GM12878 (cell line): ENCODE measurements around the gene C9orf78. TPM values are rescaled to one million over a fixed set of nuclear protein-coding genes. Genes with fewer than 3 reads are reported as not detected.

Source experiments
- ATAC-seq: fragments of 200-7000 bp; cut with Tn5 transposase; 3 replicates; pipeline ENCODE4 v1.9.1; 2020; ENCODE audit warnings: mild to moderate bottlenecking, moderate library complexity
- BruUV-seq: library from RNA; stranded (reverse); fragments of 400-500 nt; replicated peaks from 2 replicates; lab custom pipeline; 2021; lab: Mats Ljungman, UMichigan
- CTCF ChIA-PET: fragments of 300-600 bp; sonication (Branson Sonifier 250); formaldehyde crosslinking; extraction: SDS; loops from one replicate; lab custom pipeline; 2021; ENCODE audit warnings: inconsistent platforms; lab: Yijun Ruan, JAX
- POLR2A ChIA-PET: fragments of 350-600 bp; formaldehyde crosslinking; extraction: SDS; loops from one replicate; lab custom pipeline; 2021; ENCODE audit warnings: inconsistent platforms; lab: Charles Lee
- RAD21 ChIA-PET: fragments of 300-600 bp; sonication (Branson Sonifier 250); formaldehyde crosslinking; loops from one replicate; lab custom pipeline; 2023; ENCODE audit warnings: antibody characterized with exemption; ENCODE audit not compliant: unreplicated experiment; lab: Charles Lee
- SMC1A ChIA-PET: fragments of 300-600 bp; sonication (Branson Sonifier 250); formaldehyde crosslinking; loops from one replicate; lab custom pipeline; 2023; ENCODE audit not compliant: unreplicated experiment, uncharacterized antibody; lab: Charles Lee
- DNase-seq: peaks from one replicate; pipeline ENCODE4 v3.0.0-alpha.2; 2011; ENCODE audit warnings: low read depth, low spot score
- FAIRE-seq: peaks from 3 replicates; lab custom pipeline; 2011; peaks lifted over from hg19 to GRCh38; lab: Jason Lieb, UNC
- H2AFZ ChIP-seq: 2 replicates; pipeline ENCODE4 v1.6.0; 2011; ENCODE audit warnings: low read depth, low read length, control low read depth; ENCODE audit not compliant: control insufficient read depth
- H3K27ac ChIP-seq: 2 replicates; pipeline ENCODE4 v1.5.1; 2011; ENCODE audit warnings: control low read depth; ENCODE audit not compliant: control insufficient read depth, insufficient read depth
- H3K27me3 ChIP-seq, 2 experiments: replicated peaks in 1 of 2; 2 replicates each; pipeline versions ENCODE4 v1.6.0 to v1.6.1; 2011; ENCODE audit warnings: low read length in 1 of 2; ENCODE audit not compliant: control insufficient read depth in 2 of 2, insufficient read depth in 2 of 2
- H3K36me3 ChIP-seq, 2 experiments: 2 replicates each; pipeline ENCODE4 v1.5.1; 2011; ENCODE audit warnings: low read length in 1 of 2; ENCODE audit not compliant: control insufficient read depth in 2 of 2, insufficient read depth in 2 of 2
- H3K4me1 ChIP-seq: 2 replicates; pipeline ENCODE4 v1.6.1; 2011; ENCODE audit warnings: mild to moderate bottlenecking, low read length, moderate library complexity, mixed read lengths; ENCODE audit not compliant: control insufficient read depth, insufficient read depth
- H3K4me2 ChIP-seq: 2 replicates; pipeline ENCODE4 v1.6.0; 2011; ENCODE audit warnings: control low read depth; ENCODE audit not compliant: control insufficient read depth, insufficient read depth
- H3K4me3 ChIP-seq: fragments of 200-600 bp; sonication (generic); 2 replicates; pipeline ENCODE4 v1.5.1; 2016
- H3K79me2 ChIP-seq: 2 replicates; pipeline ENCODE4 v1.6.0; 2011; ENCODE audit warnings: low read length; ENCODE audit not compliant: control insufficient read depth, insufficient read depth
- H3K9ac ChIP-seq: 2 replicates; pipeline ENCODE4 v1.8.0; 2011; ENCODE audit warnings: low read length, control low read depth, mixed read lengths; ENCODE audit not compliant: control insufficient read depth, insufficient read depth
- H3K9me3 ChIP-seq: replicated peaks from 3 replicates; pipeline ENCODE4 v1.5.1; 2011; ENCODE audit warnings: mild to moderate bottlenecking, low read length; ENCODE audit not compliant: control insufficient read depth, insufficient read depth
- H4K20me1 ChIP-seq: 2 replicates; pipeline ENCODE4 v1.6.0; 2011; ENCODE audit not compliant: control insufficient read depth, insufficient read depth
- FOS ChIP-seq: IDR thresholded peaks from 3 replicates; pipeline ENCODE4 v1.6.1; 2011; ENCODE audit warnings: borderline replicate concordance; ENCODE audit not compliant: insufficient read length; ENCODE audit errors: extremely low read depth
- KLF5 ChIP-seq: fragments of 450-650 bp; IDR thresholded peaks from 2 replicates; pipeline ENCODE4 v1.6.1; 2014; ENCODE audit warnings: mild to moderate bottlenecking; ENCODE audit not compliant: partially characterized antibody
- MEF2A ChIP-seq: IDR thresholded peaks from 2 replicates; pipeline ENCODE4 v1.6.1; 2011; ENCODE audit warnings: low read depth, mild to moderate bottlenecking, low read length, moderate library complexity; ENCODE audit not compliant: insufficient read depth
- MYB ChIP-seq: fragments of 150-350 bp; IDR thresholded peaks from 2 replicates; pipeline ENCODE4 v1.6.1; 2014; ENCODE audit warnings: mild to moderate bottlenecking, low read depth, low read length, borderline replicate concordance
- STAT1 ChIP-seq: fragments of 450-650 bp; conservative IDR thresholded peaks from 2 replicates; pipeline ENCODE4 v1.6.1; 2014; ENCODE audit warnings: antibody characterized with exemption, mild to moderate bottlenecking
- STAT3 ChIP-seq: IDR thresholded peaks from 2 replicates; pipeline ENCODE4 v1.6.1; 2011; ENCODE audit warnings: low read depth, low read length, improper control_type of control experiment
- ZBED1 ChIP-seq: IDR thresholded peaks from 2 replicates; pipeline ENCODE4 v1.6.1; 2016; ENCODE audit warnings: borderline replicate concordance
- WGBS: methylation state at CpG from one replicate; pipeline ENCODE4 v1.1.6; 2016; ENCODE audit warnings: low lambda C conversion rate; ENCODE audit not compliant: insufficient replicate concordance, insufficient coverage; ENCODE audit errors: missing lambda C conversion rate; 5-methylcytosine and 5-hydroxymethylcytosine counted together
- in situ Hi-C: fragments of 300-500 bp; cut with MboI; formaldehyde crosslinking; loops from 9 replicates; pipeline ENCODE4 v1.14.3; 2018; ENCODE audit warnings: mixed read lengths
- intact Hi-C: fragments of 100-400 bp; cut with micrococcal nuclease; formaldehyde crosslinking; loops from one replicate; pipeline ENCODE4 v1.14.2; 2022; ENCODE audit not compliant: unreplicated experiment
- polyA plus RNA-seq, 11 experiments: library from polyadenylated mRNA; depleted of rRNA in 4 of 11; unstranded in 6 of 11; stranded (reverse) in 5 of 11; fragments of >200 nt; fragmentation: Nextera tagmentation in 4 of 11; fragmentation: Illumina TruSeq in 1 of 11; extraction: Ambion mirVana in 4 of 11; extraction: Trizol in 1 of 11; gene quantifications; 1 replicate in 1 of 11; 2 replicates in 10 of 11; pipeline versions ENCODE4 v1.2.1 to v1.2.3, GENCODE V29; 2011 to 2016; ENCODE audit warnings: inconsistent platforms in 2 of 11, missing spikeins in 2 of 11, low read depth in 1 of 11
- total RNA-seq, 4 experiments: library from RNA; depleted of rRNA in 3 of 4; stranded (reverse); fragments of >200 nt in 3 of 4; fragmentation: Illumina TruSeq in 1 of 4; extraction: Trizol in 1 of 4; gene quantifications; 2 replicates each; pipeline versions ENCODE4 v1.2.1 to v1.2.3, GENCODE V29; 2013 to 2021
- TF ChIP-seq, protein P1 (sequence below): IDR thresholded peaks from 2 replicates; pipeline ENCODE4 v1.6.1; 2012; ENCODE audit warnings: low read depth, low read length, improper control_type of control experiment
- TF ChIP-seq, protein P2 (sequence below): fragments of 450-650 bp; IDR thresholded peaks from 2 replicates; pipeline ENCODE4 v1.6.1; 2017; ENCODE audit warnings: mild to moderate bottlenecking, moderate library complexity
- TF ChIP-seq, protein P3 (sequence below): fragments of 150-350 bp; IDR thresholded peaks from 2 replicates; pipeline ENCODE4 v1.6.1; 2014; ENCODE audit warnings: mild to moderate bottlenecking, low read depth, low read length
- TF ChIP-seq, protein P4 (sequence below): IDR thresholded peaks from 2 replicates; pipeline ENCODE4 v1.6.1; 2012; ENCODE audit warnings: low read depth, low read length, improper control_type of control experiment

The C9orf78 gene
- total and polyA plus RNA-seq, 10 of the 15 experiments (the other 5 are each of a cell fraction or from before 2014, with no cell fraction given) = 23.0 to 60.9 (median 47.5) TPM

GRCh38 chr9:129816501-129817435 lies 18.3 kb downstream of the C9orf78 start:
- H3K4me1 ChIP-seq = peaks cover 3% of the 10 kb centered on the region; the same call in 1 of the 2 replicates
- DNase-seq (no peak), ATAC-seq (no peak), FAIRE-seq (no peak)
- H3K27ac ChIP-seq = no peak overlapping the region
- TSS peak; percentile 8 for BruUV-seq
- no peak overlapping the region for H3K4me3 ChIP-seq
- RAD21 ChIA-PET = no interaction called here
- intact Hi-C loops (no loop called here), in situ Hi-C loops (no loop called here)
- CTCF ChIA-PET = no interaction called here
- 92% methylated on average over 14 of the region's 14 CpGs for WGBS
- peaks cover 7 to 17% of the 10 kb centered on the region in 2 experiments for H3K36me3 ChIP-seq
- no peak overlapping the region for H3K9ac ChIP-seq
- H3K79me2 ChIP-seq = peaks cover 3% of the 10 kb centered on the region; the same call in 1 of the 2 replicates
- H3K4me2 ChIP-seq = no peak overlapping the region
- H2AFZ ChIP-seq = no peak overlapping the region
- H4K20me1 ChIP-seq = no peaks in the 10 kb centered on the region
- POLR2A ChIA-PET = interaction anchor here (1.2 kb wide), 1 partner anchor 12 kb away, joined by 6 read pairs; no protein-coding TSS in a partner anchor
- TF ChIP-seq ZBED1 (no peak), MYB (no peak), FOS (no peak), STAT1 (no peak), MEF2A (no peak), KLF5 (no peak), STAT3 (no peak)
- TF ChIP-seq, protein P1, sequence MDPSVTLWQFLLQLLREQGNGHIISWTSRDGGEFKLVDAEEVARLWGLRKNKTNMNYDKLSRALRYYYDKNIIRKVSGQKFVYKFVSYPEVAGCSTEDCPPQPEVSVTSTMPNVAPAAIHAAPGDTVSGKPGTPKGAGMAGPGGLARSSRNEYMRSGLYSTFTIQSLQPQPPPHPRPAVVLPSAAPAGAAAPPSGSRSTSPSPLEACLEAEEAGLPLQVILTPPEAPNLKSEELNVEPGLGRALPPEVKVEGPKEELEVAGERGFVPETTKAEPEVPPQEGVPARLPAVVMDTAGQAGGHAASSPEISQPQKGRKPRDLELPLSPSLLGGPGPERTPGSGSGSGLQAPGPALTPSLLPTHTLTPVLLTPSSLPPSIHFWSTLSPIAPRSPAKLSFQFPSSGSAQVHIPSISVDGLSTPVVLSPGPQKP = no peak
- TF ChIP-seq, protein P2, sequence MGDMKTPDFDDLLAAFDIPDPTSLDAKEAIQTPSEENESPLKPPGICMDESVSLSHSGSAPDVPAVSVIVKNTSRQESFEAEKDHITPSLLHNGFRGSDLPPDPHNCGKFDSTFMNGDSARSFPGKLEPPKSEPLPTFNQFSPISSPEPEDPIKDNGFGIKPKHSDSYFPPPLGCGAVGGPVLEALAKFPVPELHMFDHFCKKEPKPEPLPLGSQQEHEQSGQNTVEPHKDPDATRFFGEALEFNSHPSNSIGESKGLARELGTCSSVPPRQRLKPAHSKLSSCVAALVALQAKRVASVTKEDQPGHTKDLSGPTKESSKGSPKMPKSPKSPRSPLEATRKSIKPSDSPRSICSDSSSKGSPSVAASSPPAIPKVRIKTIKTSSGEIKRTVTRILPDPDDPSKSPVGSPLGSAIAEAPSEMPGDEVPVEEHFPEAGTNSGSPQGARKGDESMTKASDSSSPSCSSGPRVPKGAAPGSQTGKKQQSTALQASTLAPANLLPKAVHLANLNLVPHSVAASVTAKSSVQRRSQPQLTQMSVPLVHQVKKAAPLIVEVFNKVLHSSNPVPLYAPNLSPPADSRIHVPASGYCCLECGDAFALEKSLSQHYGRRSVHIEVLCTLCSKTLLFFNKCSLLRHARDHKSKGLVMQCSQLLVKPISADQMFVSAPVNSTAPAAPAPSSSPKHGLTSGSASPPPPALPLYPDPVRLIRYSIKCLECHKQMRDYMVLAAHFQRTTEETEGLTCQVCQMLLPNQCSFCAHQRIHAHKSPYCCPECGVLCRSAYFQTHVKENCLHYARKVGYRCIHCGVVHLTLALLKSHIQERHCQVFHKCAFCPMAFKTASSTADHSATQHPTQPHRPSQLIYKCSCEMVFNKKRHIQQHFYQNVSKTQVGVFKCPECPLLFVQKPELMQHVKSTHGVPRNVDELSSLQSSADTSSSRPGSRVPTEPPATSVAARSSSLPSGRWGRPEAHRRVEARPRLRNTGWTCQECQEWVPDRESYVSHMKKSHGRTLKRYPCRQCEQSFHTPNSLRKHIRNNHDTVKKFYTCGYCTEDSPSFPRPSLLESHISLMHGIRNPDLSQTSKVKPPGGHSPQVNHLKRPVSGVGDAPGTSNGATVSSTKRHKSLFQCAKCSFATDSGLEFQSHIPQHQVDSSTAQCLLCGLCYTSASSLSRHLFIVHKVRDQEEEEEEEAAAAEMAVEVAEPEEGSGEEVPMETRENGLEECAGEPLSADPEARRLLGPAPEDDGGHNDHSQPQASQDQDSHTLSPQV = no peak
- TF ChIP-seq, protein P3, sequence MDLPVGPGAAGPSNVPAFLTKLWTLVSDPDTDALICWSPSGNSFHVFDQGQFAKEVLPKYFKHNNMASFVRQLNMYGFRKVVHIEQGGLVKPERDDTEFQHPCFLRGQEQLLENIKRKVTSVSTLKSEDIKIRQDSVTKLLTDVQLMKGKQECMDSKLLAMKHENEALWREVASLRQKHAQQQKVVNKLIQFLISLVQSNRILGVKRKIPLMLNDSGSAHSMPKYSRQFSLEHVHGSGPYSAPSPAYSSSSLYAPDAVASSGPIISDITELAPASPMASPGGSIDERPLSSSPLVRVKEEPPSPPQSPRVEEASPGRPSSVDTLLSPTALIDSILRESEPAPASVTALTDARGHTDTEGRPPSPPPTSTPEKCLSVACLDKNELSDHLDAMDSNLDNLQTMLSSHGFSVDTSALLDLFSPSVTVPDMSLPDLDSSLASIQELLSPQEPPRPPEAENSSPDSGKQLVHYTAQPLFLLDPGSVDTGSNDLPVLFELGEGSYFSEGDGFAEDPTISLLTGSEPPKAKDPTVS = no peak
- TF ChIP-seq, protein P4, sequence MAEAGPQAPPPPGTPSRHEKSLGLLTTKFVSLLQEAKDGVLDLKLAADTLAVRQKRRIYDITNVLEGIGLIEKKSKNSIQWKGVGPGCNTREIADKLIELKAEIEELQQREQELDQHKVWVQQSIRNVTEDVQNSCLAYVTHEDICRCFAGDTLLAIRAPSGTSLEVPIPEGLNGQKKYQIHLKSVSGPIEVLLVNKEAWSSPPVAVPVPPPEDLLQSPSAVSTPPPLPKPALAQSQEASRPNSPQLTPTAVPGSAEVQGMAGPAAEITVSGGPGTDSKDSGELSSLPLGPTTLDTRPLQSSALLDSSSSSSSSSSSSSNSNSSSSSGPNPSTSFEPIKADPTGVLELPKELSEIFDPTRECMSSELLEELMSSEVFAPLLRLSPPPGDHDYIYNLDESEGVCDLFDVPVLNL = no peak
- SMC1A ChIA-PET = no interaction called here
- H3K9me3 ChIP-seq = no peaks in the 10 kb centered on the region
- no peaks in the 10 kb centered on the region for H3K27me3 ChIP-seq
